ENCODE measurements around the gene BNC2. TPM values are rescaled to one million over a fixed set of nuclear protein-coding genes. Genes with fewer than 3 reads are reported as not detected.

Gene BNC2
- total RNA-seq, 1 experiment from 2014 or later, result not detected

GRCh38 chr9:16888594-16888993 lies 18.1 kb upstream of the BNC2 start:
- Mint-ChIP-seq H3K4me3 (ENCODE audit: low read depth, unreplicated experiment) (no peak overlapping the region), H3K4me1 (ENCODE audit: low read depth, unreplicated experiment) (no peaks in the 10 kb centered on the region), H3K9me3 (ENCODE audit: low read depth, unreplicated experiment) (no peaks in the 10 kb centered on the region), H3K36me3 (ENCODE audit: insufficient read depth, unreplicated experiment) (no peaks in the 10 kb centered on the region), H3K27ac (ENCODE audit: unreplicated experiment) (no peak overlapping the region), H3K27me3 (ENCODE audit: unreplicated experiment) (no peaks in the 10 kb centered on the region)
- no peak for DNase-seq
- CTCF ChIA-PET, result no interaction called here
- TF ChIP-seq, protein P1, sequence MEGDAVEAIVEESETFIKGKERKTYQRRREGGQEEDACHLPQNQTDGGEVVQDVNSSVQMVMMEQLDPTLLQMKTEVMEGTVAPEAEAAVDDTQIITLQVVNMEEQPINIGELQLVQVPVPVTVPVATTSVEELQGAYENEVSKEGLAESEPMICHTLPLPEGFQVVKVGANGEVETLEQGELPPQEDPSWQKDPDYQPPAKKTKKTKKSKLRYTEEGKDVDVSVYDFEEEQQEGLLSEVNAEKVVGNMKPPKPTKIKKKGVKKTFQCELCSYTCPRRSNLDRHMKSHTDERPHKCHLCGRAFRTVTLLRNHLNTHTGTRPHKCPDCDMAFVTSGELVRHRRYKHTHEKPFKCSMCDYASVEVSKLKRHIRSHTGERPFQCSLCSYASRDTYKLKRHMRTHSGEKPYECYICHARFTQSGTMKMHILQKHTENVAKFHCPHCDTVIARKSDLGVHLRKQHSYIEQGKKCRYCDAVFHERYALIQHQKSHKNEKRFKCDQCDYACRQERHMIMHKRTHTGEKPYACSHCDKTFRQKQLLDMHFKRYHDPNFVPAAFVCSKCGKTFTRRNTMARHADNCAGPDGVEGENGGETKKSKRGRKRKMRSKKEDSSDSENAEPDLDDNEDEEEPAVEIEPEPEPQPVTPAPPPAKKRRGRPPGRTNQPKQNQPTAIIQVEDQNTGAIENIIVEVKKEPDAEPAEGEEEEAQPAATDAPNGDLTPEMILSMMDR (IDR thresholded peaks at IDR 0.05; ENCODE audit: unreplicated experiment), result no peak
- intact Hi-C loops (cut with micrococcal nuclease; ENCODE audit: unreplicated experiment), result no loop called here
- BruUV-seq (replicated peaks), result no TSS peak

DNA sequence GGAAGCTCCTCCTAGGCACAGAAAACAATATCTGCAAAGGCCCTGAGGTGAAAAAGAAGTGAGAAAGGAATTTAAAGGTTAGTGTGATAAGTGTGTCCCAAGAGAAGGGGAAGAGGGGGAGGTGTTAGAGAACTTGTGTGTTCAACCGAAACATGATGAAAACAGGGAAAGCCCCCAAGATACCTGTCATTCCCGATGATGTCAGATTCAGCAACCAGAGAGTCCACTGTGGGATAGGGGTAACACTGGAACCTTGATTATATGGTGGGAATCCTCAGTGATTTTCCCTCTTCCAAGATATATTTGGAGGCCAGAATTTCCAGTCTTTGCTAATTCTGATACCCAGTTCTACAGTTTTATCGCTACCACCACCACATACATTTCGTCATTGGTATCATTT lies 15.5 kb upstream of the BNC2 start:
- CTCF ChIA-PET, result no interaction called here
- no peak overlapping the region for H3K4me3 Mint-ChIP-seq (ENCODE audit: low read depth, unreplicated experiment)
- no peaks in the 10 kb centered on the region for H3K27me3 Mint-ChIP-seq (ENCODE audit: unreplicated experiment)
- no peaks in the 10 kb centered on the region for H3K9me3 Mint-ChIP-seq (ENCODE audit: low read depth, unreplicated experiment)
- DNase-seq, result no peak
- intact Hi-C loops (cut with micrococcal nuclease; ENCODE audit: unreplicated experiment), result no loop called here
- TF ChIP-seq, protein P1 (IDR thresholded peaks at IDR 0.05; ENCODE audit: unreplicated experiment), result no peak
- no TSS peak for BruUV-seq (replicated peaks)
- H3K36me3 Mint-ChIP-seq (ENCODE audit: insufficient read depth, unreplicated experiment), result no peaks in the 10 kb centered on the region
- no peak overlapping the region for H3K27ac Mint-ChIP-seq (ENCODE audit: unreplicated experiment)
- H3K4me1 Mint-ChIP-seq (ENCODE audit: low read depth, unreplicated experiment), result no peaks in the 10 kb centered on the region

- TF ChIP-seq, protein P1 (IDR thresholded peaks at IDR 0.05; ENCODE audit: unreplicated experiment), result no peak
- H3K27ac Mint-ChIP-seq (ENCODE audit: unreplicated experiment), result no peak overlapping the region
- no peak for DNase-seq
- no peak overlapping the region for H3K4me3 Mint-ChIP-seq (ENCODE audit: low read depth, unreplicated experiment)
- no peaks in the 10 kb centered on the region for H3K36me3 Mint-ChIP-seq (ENCODE audit: insufficient read depth, unreplicated experiment)
- intact Hi-C loops (cut with micrococcal nuclease; ENCODE audit: unreplicated experiment), result no loop called here
- CTCF ChIA-PET, result no interaction called here
- BruUV-seq (replicated peaks), result no TSS peak
- H3K4me1 Mint-ChIP-seq (ENCODE audit: low read depth, unreplicated experiment), result no peaks in the 10 kb centered on the region
- H3K9me3 Mint-ChIP-seq (ENCODE audit: low read depth, unreplicated experiment), result no peaks in the 10 kb centered on the region
- H3K27me3 Mint-ChIP-seq (ENCODE audit: unreplicated experiment), result no peaks in the 10 kb centered on the region
These were observed 14.6 kb upstream of the BNC2 start for GRCh38 chr9:16884952-16885513.

DNA sequence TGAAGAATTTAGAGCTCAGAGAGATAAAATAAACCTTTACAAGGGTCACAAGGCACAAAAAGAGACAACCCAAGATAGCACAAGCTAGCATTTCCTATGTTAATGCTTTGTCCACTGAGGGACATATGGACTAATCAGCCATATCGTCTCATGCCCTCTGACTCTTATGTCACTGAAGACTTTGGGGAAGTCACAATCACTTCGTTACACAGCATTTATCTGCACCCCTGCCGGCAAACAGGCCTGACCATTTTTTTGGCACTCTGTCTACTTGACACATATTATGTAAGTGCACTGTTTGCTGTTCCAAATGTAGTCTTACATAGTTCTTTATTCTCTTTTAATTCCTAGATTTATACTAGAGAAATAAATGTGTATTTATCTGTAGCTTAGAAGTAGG lies 13.9 kb upstream of the BNC2 start:
- intact Hi-C loops (cut with micrococcal nuclease; ENCODE audit: unreplicated experiment), result no loop called here
- no peaks in the 10 kb centered on the region for H3K36me3 Mint-ChIP-seq (ENCODE audit: insufficient read depth, unreplicated experiment)
- TF ChIP-seq, protein P1 (IDR thresholded peaks at IDR 0.05; ENCODE audit: unreplicated experiment), result no peak
- no peak overlapping the region for H3K27ac Mint-ChIP-seq (ENCODE audit: unreplicated experiment)
- no peaks in the 10 kb centered on the region for H3K4me1 Mint-ChIP-seq (ENCODE audit: low read depth, unreplicated experiment)
- no peaks in the 10 kb centered on the region for H3K9me3 Mint-ChIP-seq (ENCODE audit: low read depth, unreplicated experiment)
- no peak overlapping the region for H3K4me3 Mint-ChIP-seq (ENCODE audit: low read depth, unreplicated experiment)
- BruUV-seq (replicated peaks), result no TSS peak
- no peak for DNase-seq
- CTCF ChIA-PET, result no interaction called here
- no peaks in the 10 kb centered on the region for H3K27me3 Mint-ChIP-seq (ENCODE audit: unreplicated experiment)

Measured in Calu3 (cell line).